H1 (cell line): ENCODE data around the gene LTA. TPM values are rescaled to one million over a fixed set of nuclear protein-coding genes. Genes with fewer than 3 reads are reported as not detected.

Source experiments
- CHD7 ChIP-seq: fragments of 300-600 bp; sonication (generic); IDR thresholded peaks from 2 replicates; pipeline ENCODE4 v1.7.1; 2012; ENCODE audit warnings: low read length, moderate library complexity, mild to moderate bottlenecking, inconsistent platforms; ENCODE audit not compliant: insufficient replicate concordance
- CTBP2 ChIP-seq: IDR thresholded peaks from 2 replicates; pipeline ENCODE4 v1.7.0; 2011; ENCODE audit warnings: borderline replicate concordance, mild to moderate bottlenecking, moderate library complexity, mixed read lengths, low read length; ENCODE audit not compliant: insufficient read depth, insufficient read length
- EZH2 ChIP-seq: fragments of 200-600 bp; sonication (generic); IDR thresholded peaks from 2 replicates; pipeline ENCODE4 v1.7.1; 2012; ENCODE audit warnings: low read depth, mild to moderate bottlenecking, moderate library complexity, low read length, inconsistent platforms; ENCODE audit not compliant: severe bottlenecking
- RBBP5 ChIP-seq: IDR thresholded peaks from 2 replicates; pipeline ENCODE4 v1.7.1; 2012; ENCODE audit warnings: low read depth, mild to moderate bottlenecking, inconsistent platforms, low read length, moderate library complexity, borderline replicate concordance
- SP1 ChIP-seq: IDR thresholded peaks from 2 replicates; pipeline ENCODE4 v1.6.1; 2011; ENCODE audit warnings: low read depth, low read length
- SP4 ChIP-seq: IDR thresholded peaks from 2 replicates; pipeline ENCODE4 v1.6.1; 2012; ENCODE audit warnings: low read length, inconsistent platforms
- polyA plus RNA-seq, 7 experiments: library from polyadenylated mRNA; depleted of rRNA in 3 of 7; stranded (reverse) in 5 of 7; unstranded in 2 of 7; fragments of >200 nt in 5 of 7; fragments of 200-250 nt in 2 of 7; gene quantifications; 1 replicate in 5 of 7; 2 replicates in 1 of 7; 4 replicates in 1 of 7; pipeline versions ENCODE4 v1.2.1 to v1.2.3, GENCODE V29; 2011 to 2013; ENCODE audit warnings: missing spikeins in 2 of 7, mixed read lengths in 2 of 7
- total RNA-seq: library from RNA; stranded (reverse); fragmentation: NEBNext Ultra II Directional; extraction: Animal tissue kit (Norgen Biotek cat#: 25700); gene quantifications from 2 replicates; pipeline ENCODE4 v1.2.1, GENCODE V29; 2021

LTA gene
- total and polyA plus RNA-seq, 2 of the 8 experiments (the other 6 are each of a cell fraction or from before 2014, with no cell fraction given), result not detected

GRCh38 chr6:31528307-31528777, 43.7 kb upstream of the LTA start (continued):
- TF ChIP-seq RBBP5, result no peak
- no peak for TF ChIP-seq CTBP2
- TF ChIP-seq CHD7, result no peak
- no peak for TF ChIP-seq SP4
- no peak for TF ChIP-seq EZH2
- no peak for TF ChIP-seq SP1
